ENCODE data around the gene SUCLG2.

- TF ChIP-seq CTCF (IDR thresholded peaks at IDR 0.05) (no peak), EZH2 (IDR thresholded peaks at IDR 0.05) (no peak), EZH2phosphoT487 (IDR thresholded peaks at IDR 0.05) (no peak)
Observed at GRCh38 chr3:67691207-67691606, 36.8 kb upstream of the SUCLG2 start.
